A172 (cell line): ENCODE measurements around the gene FAM3A. TPM values are rescaled to one million over a fixed set of nuclear protein-coding genes. Genes with fewer than 3 reads are reported as not detected.

ENCODE experiments used
- DNase-seq: peaks from one replicate; pipeline ENCODE4 v3.0.0-alpha.2; 2015; ENCODE audit warnings: low spot score
- total RNA-seq: library from RNA; depleted of rRNA; stranded (reverse); fragments of >200 nt; shearing (Covaris generic); gene quantifications from 2 replicates; pipeline ENCODE4 v1.2.3, GENCODE V29; 2014

Gene FAM3A
- total RNA-seq, 1 experiment from 2014 or later, result 47.1 TPM

- peak; percentile 76 for DNase-seq
Observed at GRCh38 chrX:154534526-154535322, 18.7 kb upstream of the FAM3A start.

GRCh38 chrX:154532690-154533089, 16.7 kb upstream of the FAM3A start:
- no peak for DNase-seq

- DNase-seq, result peak; percentile 86
Observed at GRCh38 chrX:154531626-154532025, 15.6 kb upstream of the FAM3A start.

- DNase-seq, result no peak
Observed at GRCh38 chrX:154530286-154530685, 14.3 kb upstream of the FAM3A start.

GRCh38 chrX:154529206-154529612, 13.2 kb upstream of the FAM3A start:
- DNase-seq, result peak; percentile 45

- peak; percentile 85 for DNase-seq
Observed at GRCh38 chrX:154526901-154527675, 11.1 kb upstream of the FAM3A start.

GRCh38 chrX:154525606-154526490, 9.8 kb upstream of the FAM3A start:
- DNase-seq, result no peak

- no peak for DNase-seq
Observed at GRCh38 chrX:154519389-154519788, 3.4 kb upstream of the FAM3A start.

- no peak for DNase-seq
Observed at GRCh38 chrX:154517101-154517781, 1.2 kb upstream of the FAM3A start.

- no peak for DNase-seq
Observed at GRCh38 chrX:154516656-154517100, 646 bp upstream of the FAM3A start.

GRCh38 chrX:154515090-154515965, 704 bp downstream of the FAM3A start:
- no peak for DNase-seq

- no peak for DNase-seq
Observed at GRCh38 chrX:154513716-154514115, 2.3 kb downstream of the FAM3A start.

- DNase-seq, result no peak
Observed at GRCh38 chrX:154512879-154513553, 3.0 kb downstream of the FAM3A start.

- no peak for DNase-seq
Observed at GRCh38 chrX:154511761-154512160, 4.3 kb downstream of the FAM3A start.

- no peak for DNase-seq
Observed at GRCh38 chrX:154509455-154509854, 6.6 kb downstream of the FAM3A start.

- DNase-seq, result no peak
Observed at GRCh38 chrX:154508384-154508745, 7.7 kb downstream of the FAM3A start.

- DNase-seq, result no peak
Observed at GRCh38 chrX:154507673-154508383, 8.2 kb downstream of the FAM3A start.

GRCh38 chrX:154506483-154507332, 9.3 kb downstream of the FAM3A start:
- DNase-seq, result no peak
